Trophoblast cell (in vitro differentiated cells and primary cell): Measurements from ENCODE around the gene PRSS16.

ENCODE experiments used
- DNase-seq, 2 donors: peaks; one replicate each; pipeline ENCODE4 v3.0.0-alpha.2; 2016
- H2AFZ ChIP-seq: 2 replicates; pipeline ENCODE4 v1.6.1; 2013; ENCODE audit warnings: low read length, moderate library complexity, mild to moderate bottlenecking; ENCODE audit not compliant: insufficient read depth, poor library complexity
- H2AK5ac ChIP-seq: 2 replicates; pipeline ENCODE4 v1.6.1; 2013; ENCODE audit warnings: mild to moderate bottlenecking, low read length
- H2BK120ac ChIP-seq: 2 replicates; pipeline ENCODE4 v1.6.1; 2013; ENCODE audit warnings: low read length, mild to moderate bottlenecking, moderate library complexity; ENCODE audit not compliant: insufficient read depth, poor library complexity
- H2BK12ac ChIP-seq: 2 replicates; pipeline ENCODE4 v1.6.1; 2013; ENCODE audit warnings: mild to moderate bottlenecking, low read length, moderate library complexity
- H2BK5ac ChIP-seq: 2 replicates; pipeline ENCODE4 v1.6.1; 2013; ENCODE audit warnings: low read length, low read depth, moderate library complexity, mild to moderate bottlenecking; ENCODE audit not compliant: poor library complexity
- H3K14ac ChIP-seq: 2 replicates; pipeline ENCODE4 v1.6.1; 2013; ENCODE audit warnings: mild to moderate bottlenecking, low read length
- H3K18ac ChIP-seq: 2 replicates; pipeline ENCODE4 v1.6.1; 2013; ENCODE audit warnings: mild to moderate bottlenecking, low read length
- H3K23ac ChIP-seq: 2 replicates; pipeline ENCODE4 v1.6.1; 2013; ENCODE audit warnings: low read length
- H3K27ac ChIP-seq: 2 replicates; pipeline ENCODE4 v1.5.1; 2013; ENCODE audit warnings: low read depth, mild to moderate bottlenecking, inconsistent platforms, low read length, moderate library complexity
- H3K27me3 ChIP-seq: 2 replicates; pipeline ENCODE4 v1.6.1; 2013; ENCODE audit warnings: inconsistent platforms, mild to moderate bottlenecking, low read length, moderate library complexity; ENCODE audit not compliant: insufficient read depth
- H3K36me3 ChIP-seq, 2 experiments: 1 replicate in 1 of 2; 2 replicates in 1 of 2; pipeline ENCODE4 v1.6.1; 2013; ENCODE audit warnings: low read length in 2 of 2, mild to moderate bottlenecking in 2 of 2, moderate library complexity in 1 of 2; ENCODE audit not compliant: insufficient read depth in 2 of 2, control insufficient read depth in 1 of 2
- H3K4ac ChIP-seq: 2 replicates; pipeline ENCODE4 v1.6.1; 2013; ENCODE audit warnings: low read depth, mild to moderate bottlenecking, low read length, moderate library complexity
- H3K4me1 ChIP-seq, 2 experiments: 1 replicate in 1 of 2; 2 replicates in 1 of 2; pipeline ENCODE4 v1.6.1; 2013; ENCODE audit warnings: low read length in 2 of 2, mild to moderate bottlenecking in 2 of 2, moderate library complexity in 1 of 2; ENCODE audit not compliant: insufficient read depth in 2 of 2, control insufficient read depth in 1 of 2
- H3K4me2 ChIP-seq: 2 replicates; pipeline ENCODE4 v1.6.1; 2013; ENCODE audit warnings: inconsistent platforms, mild to moderate bottlenecking, low read length, moderate library complexity
- H3K4me3 ChIP-seq: 2 replicates; pipeline ENCODE4 v1.5.1; 2013; ENCODE audit warnings: mild to moderate bottlenecking, low read depth, low read length, inconsistent platforms
- H3K79me1 ChIP-seq: one replicate; pipeline ENCODE4 v1.6.1; 2013; ENCODE audit warnings: low read length
- H3K79me2 ChIP-seq: 2 replicates; pipeline ENCODE4 v1.6.1; 2013; ENCODE audit warnings: low read length, mild to moderate bottlenecking; ENCODE audit not compliant: control insufficient read depth, insufficient read depth, poor library complexity
- H3K9ac ChIP-seq: 2 replicates; pipeline ENCODE4 v1.6.1; 2013; ENCODE audit warnings: mild to moderate bottlenecking, low read length
- H3K9me3 ChIP-seq: 2 replicates; pipeline ENCODE4 v1.6.1; 2013; ENCODE audit warnings: low read depth, mild to moderate bottlenecking, control low read depth, inconsistent platforms, low read length; ENCODE audit not compliant: insufficient read depth
- H4K12ac ChIP-seq: 2 replicates; pipeline ENCODE4 v1.6.1; 2013; ENCODE audit warnings: low read depth, mild to moderate bottlenecking, low read length, moderate library complexity
- H4K8ac ChIP-seq: 2 replicates; pipeline ENCODE4 v1.6.1; 2013; ENCODE audit warnings: low read depth, mild to moderate bottlenecking, low read length, moderate library complexity
- H4K91ac ChIP-seq: one replicate; pipeline ENCODE4 v1.6.1; 2013; ENCODE audit warnings: low read depth, mild to moderate bottlenecking, low read length, moderate library complexity
- WGBS: extraction: QIAGEN DNeasy Blood & Tissue Kit; methylation state at CpG from one replicate; pipeline ENCODE4 v1.1.7; 2013; ENCODE audit warnings: missing lambda C conversion rate; ENCODE audit not compliant: insufficient read length, insufficient coverage; ENCODE audit errors: extremely low coverage; 5-methylcytosine and 5-hydroxymethylcytosine counted together

The PRSS16 gene

DNA sequence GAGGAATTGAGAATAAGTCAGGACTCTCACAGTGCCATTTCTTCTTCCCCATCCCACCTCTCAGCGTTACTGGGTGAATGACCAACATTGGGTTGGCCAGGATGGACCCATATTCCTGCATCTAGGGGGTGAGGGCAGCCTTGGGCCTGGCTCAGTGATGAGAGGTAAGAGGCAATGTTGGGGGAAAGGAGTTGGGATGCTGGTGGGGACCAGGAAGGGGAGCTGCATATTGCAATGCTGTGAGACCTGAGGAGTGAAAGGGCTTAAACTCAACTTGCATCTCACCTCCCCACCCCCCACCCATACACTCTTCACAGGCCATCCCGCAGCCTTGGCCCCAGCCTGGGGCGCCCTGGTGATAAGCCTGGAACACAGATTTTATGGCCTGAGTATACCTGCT is 1.3 kb downstream of the PRSS16 start:
- peaks cover 3% of the 10 kb centered on the region for H3K79me2 ChIP-seq
- no peak overlapping the region for H3K27ac ChIP-seq
- no peak overlapping the region for H3K4me2 ChIP-seq
- no peak overlapping the region for H3K4ac ChIP-seq
- H3K27me3 ChIP-seq: no peaks in the 10 kb centered on the region
- H2AFZ ChIP-seq: no peak overlapping the region
- no peak overlapping the region for H3K9ac ChIP-seq
- no CpG with 5 or more reads among the region's 3 CpGs for WGBS
- no peak for DNase-seq
- H3K18ac ChIP-seq: no peak overlapping the region
- H4K8ac ChIP-seq: no peak overlapping the region
- H3K4me1 ChIP-seq: peaks cover 2 to 3% of the 10 kb centered on the region in 2 experiments
- H4K12ac ChIP-seq: no peak overlapping the region
- no peak overlapping the region for H3K4me3 ChIP-seq
- no peaks in the 10 kb centered on the region for H3K36me3 ChIP-seq
- no peak overlapping the region for H3K14ac ChIP-seq
- H3K79me1 ChIP-seq: peaks cover 5% of the 10 kb centered on the region
- H2AK5ac ChIP-seq: no peak overlapping the region
- H3K23ac ChIP-seq: no peak overlapping the region
- no peak overlapping the region for H2BK12ac ChIP-seq
- H2BK5ac ChIP-seq: no peak overlapping the region
- H4K91ac ChIP-seq: no peak overlapping the region
- H3K9me3 ChIP-seq: no peaks in the 10 kb centered on the region
- no peak overlapping the region for H2BK120ac ChIP-seq

DNA sequence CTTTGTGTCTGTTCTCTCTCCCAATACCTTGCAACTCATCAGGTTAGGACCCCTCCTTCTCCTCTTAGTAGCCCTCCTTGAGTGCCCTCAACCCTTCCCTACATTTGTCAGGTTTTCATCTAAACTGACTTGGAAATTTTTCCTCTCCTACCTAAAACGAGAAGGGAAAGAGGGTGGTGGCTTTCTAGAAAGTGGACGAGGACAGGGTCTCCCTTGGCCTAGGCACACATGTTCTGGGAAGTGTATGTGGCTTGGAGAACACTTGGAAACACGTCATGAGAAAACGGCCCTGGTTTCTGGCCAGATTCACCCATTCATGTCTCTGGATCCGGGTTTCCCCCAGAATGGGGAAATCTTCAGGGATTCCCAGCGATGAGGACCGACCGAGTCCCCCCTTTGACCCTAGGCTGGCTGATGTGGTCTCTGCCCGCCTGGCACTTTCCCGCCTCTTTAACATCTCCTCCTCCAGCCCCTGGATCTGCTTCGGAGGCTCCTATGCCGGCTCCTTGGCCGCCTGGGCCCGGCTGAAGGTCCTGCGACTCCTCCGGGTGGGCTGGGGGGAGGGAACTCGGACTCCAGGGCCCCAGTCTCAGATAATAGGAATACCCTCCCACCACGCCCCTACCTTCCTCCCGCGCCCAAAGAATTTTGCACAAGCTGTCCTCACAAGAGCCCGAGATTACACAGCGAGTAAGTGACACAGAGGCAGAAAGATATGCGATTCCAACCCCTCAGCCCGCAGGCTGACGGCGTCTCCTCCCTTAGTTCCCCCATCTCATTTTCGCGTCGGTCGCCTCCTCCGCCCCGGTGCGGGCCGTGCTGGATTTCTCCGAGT is 3.0 kb downstream of the PRSS16 start:
- H2AK5ac ChIP-seq: no peak overlapping the region
- peak overlapping the region; percentile 89 for H2AFZ ChIP-seq
- H4K91ac ChIP-seq: peak overlapping the region; percentile 8
- H3K14ac ChIP-seq: no peak overlapping the region
- no peak overlapping the region for H4K12ac ChIP-seq
- peak overlapping the region; percentile 91 for H4K8ac ChIP-seq
- H3K36me3 ChIP-seq: no peaks in the 10 kb centered on the region
- DNase-seq: peak in 1 of 2 donors; percentile 95
- no peak overlapping the region for H3K27ac ChIP-seq
- no peak overlapping the region for H2BK12ac ChIP-seq
- H3K79me1 ChIP-seq: peaks cover 5% of the 10 kb centered on the region
- no peak overlapping the region for H3K4ac ChIP-seq
- H3K23ac ChIP-seq: no peak overlapping the region
- H3K4me1 ChIP-seq: peaks cover 2 to 3% of the 10 kb centered on the region in 2 experiments
- H3K9me3 ChIP-seq: no peaks in the 10 kb centered on the region
- peak overlapping the region; percentile 91 for H3K4me3 ChIP-seq
- H3K79me2 ChIP-seq: peaks cover 3% of the 10 kb centered on the region
- no peak overlapping the region for H3K9ac ChIP-seq
- no peaks in the 10 kb centered on the region for H3K27me3 ChIP-seq
- no peak overlapping the region for H3K18ac ChIP-seq
- H3K4me2 ChIP-seq: peak overlapping the region; percentile 77
- WGBS: no CpG with 5 or more reads among the region's 35 CpGs
- H2BK120ac ChIP-seq: no peak overlapping the region
- H2BK5ac ChIP-seq: no peak overlapping the region

DNA sequence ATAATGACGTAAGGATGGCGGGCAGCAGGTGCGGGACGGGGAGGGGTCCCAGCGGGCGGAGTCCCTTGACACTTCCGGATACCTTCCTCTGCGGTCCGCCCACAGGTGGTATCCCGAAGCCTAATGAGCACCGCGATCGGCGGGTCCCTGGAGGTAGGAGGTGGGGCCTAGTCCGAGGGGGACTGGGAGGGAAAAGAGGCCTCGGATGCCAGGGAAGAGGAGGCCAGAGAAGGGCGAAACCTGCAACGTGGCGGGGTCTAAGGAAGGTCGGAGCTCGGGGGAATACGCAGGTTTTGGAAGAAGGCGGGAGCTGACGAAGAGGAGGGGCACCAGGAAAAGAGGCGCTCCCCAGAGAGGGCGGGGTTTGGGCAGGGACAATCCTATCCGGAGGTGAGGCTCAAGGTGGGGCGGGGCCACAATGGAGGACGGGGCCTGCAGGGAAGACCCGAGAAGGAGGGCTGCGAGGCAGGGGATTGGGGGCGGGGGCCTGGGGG is 3.7 kb downstream of the PRSS16 start:
- H3K27me3 ChIP-seq: no peaks in the 10 kb centered on the region
- H4K8ac ChIP-seq: peak overlapping the region; percentile 91
- H2AFZ ChIP-seq: peak overlapping the region; percentile 89
- peak overlapping the region; percentile 44 for H2BK5ac ChIP-seq
- H3K4me3 ChIP-seq: peak overlapping the region; percentile 91
- no CpG with 5 or more reads among the region's 32 CpGs for WGBS
- H3K4ac ChIP-seq: no peak overlapping the region
- no peaks in the 10 kb centered on the region for H3K36me3 ChIP-seq
- H3K27ac ChIP-seq: peak overlapping the region; percentile 54
- H3K9me3 ChIP-seq: no peaks in the 10 kb centered on the region
- H3K18ac ChIP-seq: peak overlapping the region; percentile 54
- peak overlapping the region; percentile 27 for H4K12ac ChIP-seq
- H2BK120ac ChIP-seq: no peak overlapping the region
- DNase-seq: peak; percentile 93 to 95
- peak overlapping the region; percentile 83 for H3K4me2 ChIP-seq
- peaks cover 5% of the 10 kb centered on the region for H3K79me1 ChIP-seq
- H2AK5ac ChIP-seq: no peak overlapping the region
- H3K14ac ChIP-seq: peak overlapping the region; percentile 35
- H3K4me1 ChIP-seq: peaks cover 2 to 3% of the 10 kb centered on the region in 2 experiments
- H3K79me2 ChIP-seq: peaks cover 3% of the 10 kb centered on the region
- peak overlapping the region; percentile 54 for H4K91ac ChIP-seq
- no peak overlapping the region for H2BK12ac ChIP-seq
- H3K9ac ChIP-seq: peak overlapping the region; percentile 67
- no peak overlapping the region for H3K23ac ChIP-seq

DNA sequence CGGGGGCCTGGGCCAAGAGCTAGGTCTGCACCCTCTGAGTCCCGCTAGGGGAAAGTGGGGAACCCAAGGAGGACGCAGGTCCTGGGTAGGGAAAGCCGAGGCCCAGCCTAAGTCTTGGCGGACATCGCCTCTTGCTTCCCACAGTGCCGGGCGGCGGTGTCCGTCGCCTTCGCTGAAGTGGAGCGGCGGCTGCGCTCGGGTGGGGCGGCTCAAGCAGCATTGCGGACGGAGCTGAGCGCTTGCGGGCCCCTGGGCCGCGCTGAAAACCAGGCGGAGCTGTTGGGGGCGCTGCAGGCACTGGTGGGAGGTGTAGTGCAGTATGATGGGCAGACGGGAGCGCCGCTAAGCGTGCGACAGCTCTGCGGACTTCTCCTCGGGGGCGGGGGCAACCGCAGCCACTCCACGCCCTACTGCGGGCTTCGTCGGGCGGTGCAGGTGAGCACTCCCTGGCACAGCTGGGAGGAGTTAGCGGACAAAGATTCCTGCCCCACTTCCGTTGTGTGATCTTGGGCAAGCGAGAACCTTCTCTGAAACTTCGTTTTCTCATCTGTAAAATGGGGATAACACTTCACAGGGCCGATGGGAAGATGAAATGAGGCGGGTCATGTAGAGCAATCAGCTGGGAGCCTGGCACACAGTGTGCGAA is 4.2 kb downstream of the PRSS16 start:
- Histone ChIP-seq H3K36me3 (no peaks in the 10 kb centered on the region), H2BK120ac (no peak overlapping the region), H3K27me3 (no peaks in the 10 kb centered on the region), H3K4me2 (peak overlapping the region; percentile 83), H3K27ac (peak overlapping the region; percentile 52), H3K23ac (no peak overlapping the region), H2BK5ac (no peak overlapping the region), H3K14ac (peak overlapping the region; percentile 52), H3K79me2 (peaks cover 3% of the 10 kb centered on the region), H2AK5ac (no peak overlapping the region), H2AFZ (peak overlapping the region; percentile 61), H2BK12ac (no peak overlapping the region), H4K12ac (peak overlapping the region; percentile 27), H3K4me1 (peaks cover 2 to 3% of the 10 kb centered on the region in 2 experiments), H3K4ac (peak overlapping the region; percentile 50), H3K9ac (peak overlapping the region; percentile 11), H4K91ac (peak overlapping the region; percentile 50), H4K8ac (peak overlapping the region; percentile 89), H3K9me3 (no peaks in the 10 kb centered on the region), H3K79me1 (peaks cover 5% of the 10 kb centered on the region), H3K18ac (no peak overlapping the region), H3K4me3 (peak overlapping the region; percentile 79)
- no CpG with 5 or more reads among the region's 46 CpGs for WGBS
- peak; percentile 90 to 93 for DNase-seq
